Activated T-cell treated with anti-CD3 and anti-CD28 coated beads, Interleukin-2, amount 50 U/mL, for 48 hours (primary cell): ENCODE data around the gene CHD1L.
"Not testable (repeated sequence)": the region's sequence is repeated elsewhere in the genome, so short reads cannot be mapped to it uniquely, and the experiment has no call there.

Experiments used
- DNase-seq, 2 experiments: peaks; one replicate each; pipeline ENCODE4 v3.0.0-alpha.2; 2020

Gene CHD1L

GRCh38 chr1:147272042-147272441 is 29.6 kb downstream of the CHD1L start:
- DNase-seq, result no peak

- no peak for DNase-seq
Measured at GRCh38 chr1:147273409-147274336, 31.2 kb downstream of the CHD1L start.

- DNase-seq, result no peak
Measured at GRCh38 chr1:147281950-147282349, 39.5 kb downstream of the CHD1L start.

DNA sequence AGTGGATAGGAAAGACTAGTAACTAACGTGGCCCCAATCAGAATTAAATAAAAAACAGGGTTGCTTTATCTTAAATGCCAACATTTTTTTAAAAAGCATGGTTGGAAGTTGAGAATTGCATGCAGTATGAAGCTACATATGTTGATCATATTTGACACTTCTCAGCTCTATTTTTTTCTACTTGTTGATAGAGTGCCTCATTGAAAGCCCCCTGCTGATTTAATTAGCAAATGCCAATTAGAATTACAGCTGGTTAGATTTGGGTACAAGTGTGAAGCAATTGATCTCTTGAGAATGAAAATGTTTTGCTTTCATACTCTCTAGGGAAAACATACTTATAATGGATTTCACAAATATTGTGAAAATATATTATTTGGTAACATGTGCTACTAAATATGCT is 40.5 kb downstream of the CHD1L start:
- DNase-seq, result no peak

DNA sequence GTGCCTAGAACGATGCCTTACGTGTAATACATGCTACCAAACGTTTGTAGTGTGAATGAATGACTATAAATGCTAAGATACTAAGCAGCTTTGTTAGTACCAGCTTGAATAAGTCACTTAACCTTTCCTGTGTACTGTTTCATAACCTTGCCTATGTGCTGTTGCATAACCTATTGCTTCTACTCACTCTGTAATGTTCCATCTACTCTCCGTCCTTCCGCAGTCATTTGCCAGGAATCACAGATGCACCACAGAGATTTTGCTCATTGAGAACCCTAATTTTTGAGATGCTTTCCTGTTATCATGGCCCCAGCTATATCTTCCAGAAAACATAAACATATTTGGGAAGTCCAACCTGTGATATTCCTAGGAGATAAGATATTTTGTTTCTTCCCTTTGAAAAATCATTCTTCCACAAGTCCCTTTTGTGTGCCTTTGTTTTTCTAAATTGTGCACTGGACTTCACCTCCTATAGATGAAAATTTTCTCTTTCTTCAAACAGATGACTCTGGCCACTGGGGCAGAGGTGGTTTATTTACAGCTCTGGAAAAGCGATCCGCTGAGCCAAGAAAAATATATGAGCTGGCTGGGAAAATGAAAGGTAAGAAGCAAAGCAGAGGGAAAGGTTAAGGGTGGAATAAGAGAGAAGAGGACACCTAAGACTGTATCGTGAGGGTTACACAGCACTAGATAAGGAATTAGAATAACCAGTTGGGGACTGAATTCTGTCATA is 44.8 kb downstream of the CHD1L start:
- DNase-seq, result no peak

GRCh38 chr1:147292012-147292411 is 49.5 kb downstream of the CHD1L start:
- no peak for DNase-seq

DNA sequence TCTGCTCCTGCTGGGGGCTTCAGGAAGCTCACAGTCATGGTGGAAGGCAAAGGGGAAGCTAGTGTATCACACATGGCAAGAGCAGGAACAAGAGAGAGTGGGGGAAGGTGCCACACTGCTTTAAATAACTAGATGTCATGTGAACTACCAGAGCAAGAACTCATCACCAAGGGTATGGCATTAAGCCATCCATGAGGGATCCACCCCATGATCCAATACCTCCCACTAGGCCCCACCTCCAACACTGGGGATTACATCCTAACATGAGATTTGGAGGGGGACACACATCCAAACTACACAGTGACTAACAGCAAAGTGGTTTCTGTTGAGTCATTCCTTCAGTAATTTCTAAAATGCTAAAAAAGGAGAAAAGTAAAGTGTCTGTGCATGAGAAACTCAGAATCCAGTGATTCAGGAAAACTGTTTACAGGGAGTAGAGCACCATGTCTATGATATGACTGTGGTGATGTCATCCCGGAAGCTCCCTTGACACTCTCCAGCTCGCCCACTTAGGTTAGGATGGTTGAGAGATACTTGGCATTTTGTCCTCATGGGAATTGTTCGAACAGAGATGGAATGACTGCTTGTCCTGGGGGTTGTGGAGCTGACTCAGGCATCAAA is 50.3 kb downstream of the CHD1L start:
- no peak for DNase-seq

DNA sequence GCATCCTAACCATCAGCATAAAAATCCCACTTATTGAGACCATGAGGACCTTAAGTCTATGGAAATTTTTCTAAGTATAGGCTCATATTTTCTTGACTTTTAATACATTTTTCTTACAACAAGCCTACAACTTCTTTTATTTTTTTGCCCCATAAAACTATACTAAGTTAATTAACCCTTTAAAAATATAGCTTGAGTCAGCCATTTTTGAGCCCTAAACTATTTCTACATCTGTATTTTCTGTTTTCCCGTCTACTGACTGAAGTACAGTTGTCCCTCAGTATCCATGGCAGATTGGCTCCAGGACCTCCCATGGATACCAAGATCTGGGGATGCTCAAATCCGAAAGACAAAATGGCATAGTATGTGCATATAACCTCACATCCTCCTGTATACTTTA is 55.0 kb downstream of the CHD1L start:
- no peak for DNase-seq

DNA sequence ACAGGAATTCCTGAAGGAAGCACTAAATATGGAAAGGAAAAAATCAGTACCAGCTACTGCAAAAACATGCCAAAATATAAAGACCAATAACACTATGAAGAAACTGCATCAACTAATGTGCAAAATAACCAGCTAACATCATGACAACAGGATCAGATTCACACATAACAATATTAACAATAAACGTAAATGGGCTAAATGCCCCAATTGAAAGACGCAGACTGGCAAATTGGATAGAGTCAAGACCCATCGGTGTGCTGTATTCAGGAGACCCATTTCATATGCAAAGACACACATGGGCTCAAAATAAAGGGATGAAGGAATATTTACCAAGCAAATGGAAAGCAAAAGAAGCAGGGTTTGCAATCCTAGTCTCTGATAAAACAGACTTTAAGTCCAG is 63.3 kb downstream of the CHD1L start:
- DNase-seq, result not testable (repeated sequence)

DNA sequence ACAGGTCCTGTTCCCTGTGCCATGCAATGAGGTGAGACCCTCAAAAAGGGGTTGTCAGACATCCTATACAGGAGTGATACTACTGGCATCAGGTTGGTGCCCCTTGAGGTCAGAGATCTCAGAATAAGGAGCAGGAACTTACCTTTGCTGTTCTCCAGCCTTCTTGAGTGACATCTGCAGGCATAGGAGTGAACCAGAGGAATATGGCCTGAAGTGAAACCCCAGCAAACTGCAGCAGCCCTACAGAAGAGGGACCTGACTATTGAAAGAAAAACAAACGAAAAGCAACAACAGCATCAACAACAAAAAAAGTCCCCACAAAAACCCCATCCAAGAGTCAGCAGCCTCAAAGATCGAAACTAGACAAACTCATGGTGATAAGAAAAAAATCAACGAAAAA is 74.5 kb downstream of the CHD1L start:
- DNase-seq, result no peak

DNA sequence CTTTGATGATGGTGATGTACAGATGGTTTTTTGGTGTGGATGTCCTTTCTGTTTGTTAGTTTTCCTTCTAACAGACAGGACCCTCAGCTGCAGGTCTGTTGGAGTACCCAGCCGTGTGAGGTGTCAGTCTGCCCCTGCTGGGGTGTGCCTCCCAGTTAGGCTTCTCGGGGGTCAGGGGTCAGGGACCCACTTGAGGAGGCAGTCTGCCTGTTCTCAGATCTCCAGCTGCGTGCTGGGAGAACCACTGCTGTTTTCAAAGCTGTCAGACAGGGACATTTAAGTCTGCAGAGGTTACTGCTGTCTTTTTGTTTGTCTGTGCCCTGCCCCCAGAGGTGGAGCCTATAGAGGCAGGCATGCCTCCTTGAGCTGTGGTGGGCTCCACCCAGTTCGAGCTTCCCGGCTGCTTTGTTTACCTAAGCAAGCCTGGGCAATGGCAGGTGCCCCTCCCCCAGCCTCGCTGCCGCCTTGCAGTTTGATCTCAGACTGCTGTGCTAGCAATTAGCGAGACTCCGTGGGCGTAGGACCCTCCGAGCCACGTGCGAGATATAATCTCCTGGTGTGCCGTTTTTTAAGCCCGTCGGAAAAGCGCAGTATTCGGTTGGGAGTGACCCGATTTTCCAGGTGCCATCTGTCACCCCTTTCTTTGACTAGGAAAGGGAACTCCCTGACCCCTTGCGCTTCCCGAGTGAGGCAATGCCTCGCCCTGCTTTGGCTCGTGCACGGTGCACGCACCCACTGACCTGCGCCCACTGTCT is 84.6 kb downstream of the CHD1L start:
- not testable (repeated sequence) for DNase-seq

GRCh38 chr1:147334292-147334691 is 91.8 kb downstream of the CHD1L start:
- no peak for DNase-seq

DNA sequence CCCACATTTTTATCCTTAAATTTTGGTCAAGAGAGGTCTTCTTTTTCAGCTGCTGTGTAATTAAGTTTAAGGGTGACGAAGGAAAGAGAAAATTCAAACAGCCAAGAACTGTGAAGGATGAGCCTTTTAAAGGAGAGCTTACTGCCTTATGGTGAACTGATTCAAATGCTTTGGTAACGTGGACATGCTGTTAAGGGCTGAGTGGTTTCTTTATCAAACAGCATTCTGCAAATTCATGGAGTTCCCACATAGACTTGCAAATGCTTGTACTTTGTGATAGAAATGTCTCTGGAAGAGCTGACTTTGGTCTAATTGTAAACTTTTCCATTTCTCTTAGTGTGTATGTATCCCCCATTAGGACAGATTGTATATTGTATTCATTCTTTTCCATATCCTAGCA is 93.8 kb downstream of the CHD1L start:
- DNase-seq, result no peak

DNA sequence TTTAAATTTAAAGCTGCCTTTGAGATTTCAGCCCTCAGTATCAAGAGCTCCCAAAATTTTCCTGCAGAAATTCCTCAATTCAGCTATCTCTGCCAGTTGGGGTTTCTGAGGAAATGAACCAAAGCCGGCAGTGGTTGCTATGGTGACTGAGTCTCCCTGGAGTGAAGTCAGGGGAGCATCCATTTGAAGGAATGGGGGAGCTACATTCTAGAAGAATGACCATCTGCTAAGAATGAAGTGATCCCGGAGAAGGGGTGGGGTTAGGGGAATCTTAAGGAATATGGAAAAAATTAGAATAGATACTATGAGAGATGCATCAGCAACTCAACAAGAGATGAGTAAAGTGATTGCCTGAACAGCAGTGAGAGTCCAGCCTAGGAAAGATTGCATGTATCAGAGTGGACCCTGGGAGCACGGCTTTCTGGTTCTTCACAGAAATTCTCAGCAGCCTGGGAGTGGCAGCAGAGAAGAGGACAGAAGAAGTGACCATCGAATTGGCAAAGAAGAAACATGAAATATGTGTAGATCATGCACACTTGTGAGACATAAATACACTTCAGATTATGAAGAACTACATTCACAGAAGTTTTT is 94.7 kb downstream of the CHD1L start:
- no peak for DNase-seq

DNA sequence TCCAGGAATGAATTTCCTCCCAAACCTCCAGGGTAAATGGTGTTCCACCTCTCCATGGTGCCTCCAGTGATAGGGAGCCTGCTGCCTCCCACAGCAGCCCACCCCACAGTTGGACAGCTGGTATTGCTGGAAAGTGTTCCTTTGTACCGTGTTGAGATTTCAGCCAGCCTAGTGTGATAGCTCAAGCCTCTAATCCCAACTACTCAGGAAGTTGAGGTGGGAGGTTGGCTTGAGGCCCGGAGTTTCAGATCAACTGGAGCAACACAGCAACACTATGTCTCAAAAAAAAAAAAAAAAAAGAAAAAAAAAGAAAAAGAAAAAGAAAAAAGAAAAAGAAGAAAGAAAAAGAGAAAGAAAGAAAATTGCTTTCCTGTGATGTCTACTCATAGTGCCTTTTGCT is 96.1 kb downstream of the CHD1L start:
- no peak for DNase-seq

DNA sequence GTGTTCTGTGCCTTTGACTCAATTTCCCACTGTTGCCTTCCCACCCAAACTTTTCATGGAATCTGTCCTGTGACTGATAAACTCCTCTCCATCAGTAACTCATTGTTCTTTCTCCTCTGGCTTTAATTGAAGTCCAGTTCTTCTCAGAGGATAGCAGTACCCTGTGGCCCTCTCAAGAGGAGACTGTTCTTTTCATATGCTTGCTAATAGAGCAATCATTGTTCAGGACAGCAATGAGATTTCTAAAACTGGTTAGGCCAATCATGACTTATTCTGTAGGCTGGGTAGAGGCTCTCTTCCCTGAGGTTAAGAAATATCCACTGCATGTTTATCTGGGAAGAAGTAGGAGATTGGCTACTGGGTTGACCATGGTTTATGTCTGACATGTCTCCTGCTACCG is 98.8 kb downstream of the CHD1L start:
- no peak for DNase-seq
